ENCODE results near the gene ZNF407. TPM values are rescaled to one million over a fixed set of nuclear protein-coding genes. Genes with fewer than 3 reads are reported as not detected.

Gene ZNF407
- total RNA-seq, 1 donor from 2014 or later, result 26.7 TPM

DNA sequence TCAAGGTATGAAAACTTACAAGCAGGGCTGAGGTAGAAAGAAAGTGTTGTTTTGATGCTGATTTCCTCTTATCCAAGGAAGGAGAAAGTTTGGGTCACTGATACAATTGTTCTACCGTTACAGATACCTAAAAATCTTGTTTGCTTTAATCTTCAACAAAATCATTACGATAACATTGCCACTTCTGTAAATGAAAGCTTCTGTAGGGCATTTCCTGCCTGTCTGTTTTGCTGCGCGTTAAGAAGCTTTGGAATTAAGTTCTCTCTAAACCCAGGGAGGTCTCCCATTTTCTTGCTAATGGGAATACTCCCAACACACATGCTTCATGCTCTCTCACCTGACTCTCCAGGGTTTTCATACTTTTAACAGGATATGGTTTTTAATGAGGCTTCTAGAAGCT lies 352.8 kb downstream of the ZNF407 start:
- H3K36me3 Mint-ChIP-seq (ENCODE audit: low read depth), result peaks cover 7% of the 10 kb centered on the region
- H3K27ac Mint-ChIP-seq, result no peak overlapping the region
- no peaks in the 10 kb centered on the region for H3K27me3 Mint-ChIP-seq
- ATAC-seq (ENCODE audit: low read depth), result no peak
- TF ChIP-seq, protein P1, sequence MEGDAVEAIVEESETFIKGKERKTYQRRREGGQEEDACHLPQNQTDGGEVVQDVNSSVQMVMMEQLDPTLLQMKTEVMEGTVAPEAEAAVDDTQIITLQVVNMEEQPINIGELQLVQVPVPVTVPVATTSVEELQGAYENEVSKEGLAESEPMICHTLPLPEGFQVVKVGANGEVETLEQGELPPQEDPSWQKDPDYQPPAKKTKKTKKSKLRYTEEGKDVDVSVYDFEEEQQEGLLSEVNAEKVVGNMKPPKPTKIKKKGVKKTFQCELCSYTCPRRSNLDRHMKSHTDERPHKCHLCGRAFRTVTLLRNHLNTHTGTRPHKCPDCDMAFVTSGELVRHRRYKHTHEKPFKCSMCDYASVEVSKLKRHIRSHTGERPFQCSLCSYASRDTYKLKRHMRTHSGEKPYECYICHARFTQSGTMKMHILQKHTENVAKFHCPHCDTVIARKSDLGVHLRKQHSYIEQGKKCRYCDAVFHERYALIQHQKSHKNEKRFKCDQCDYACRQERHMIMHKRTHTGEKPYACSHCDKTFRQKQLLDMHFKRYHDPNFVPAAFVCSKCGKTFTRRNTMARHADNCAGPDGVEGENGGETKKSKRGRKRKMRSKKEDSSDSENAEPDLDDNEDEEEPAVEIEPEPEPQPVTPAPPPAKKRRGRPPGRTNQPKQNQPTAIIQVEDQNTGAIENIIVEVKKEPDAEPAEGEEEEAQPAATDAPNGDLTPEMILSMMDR (IDR thresholded peaks at IDR 0.05), result no peak
- ChIA-PET CTCF (no interaction called here), POLR2A (no interaction called here)
- intact Hi-C loops (cut with micrococcal nuclease), result no loop called here
- no peaks in the 10 kb centered on the region for H3K9me3 Mint-ChIP-seq
- H3K4me3 Mint-ChIP-seq, result no peak overlapping the region
- DNase-seq, result no peak
- H3K4me1 Mint-ChIP-seq, result peaks cover 12% of the 10 kb centered on the region

DNA sequence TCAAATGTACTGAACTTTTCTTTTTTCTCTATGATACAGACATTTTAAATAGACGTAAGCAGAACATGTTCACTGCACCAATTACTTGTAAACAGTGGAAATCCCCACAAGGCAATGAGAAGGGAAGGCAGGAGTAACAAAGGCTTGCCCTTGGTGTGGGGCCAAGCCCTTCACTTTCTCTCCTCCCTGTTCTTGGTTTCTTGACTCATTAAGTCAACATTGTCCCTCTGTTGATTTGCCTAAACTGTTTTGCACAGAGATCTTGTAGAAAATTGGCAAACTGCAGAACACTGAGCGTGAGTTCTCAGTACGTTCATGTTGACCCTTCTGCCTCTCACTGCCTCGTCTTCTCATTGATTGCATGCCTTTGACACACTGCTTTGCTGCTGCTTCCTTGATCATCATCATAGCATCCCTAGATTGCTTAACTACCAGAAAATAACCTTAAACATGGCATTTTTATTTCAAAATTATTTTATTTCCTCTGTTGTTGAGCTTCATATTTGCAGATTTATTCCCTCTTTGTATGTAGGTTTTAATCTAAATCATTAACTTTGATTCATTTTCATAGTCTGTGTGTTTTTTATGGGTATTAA lies 353.6 kb downstream of the ZNF407 start:
- DNase-seq, result no peak

DNA sequence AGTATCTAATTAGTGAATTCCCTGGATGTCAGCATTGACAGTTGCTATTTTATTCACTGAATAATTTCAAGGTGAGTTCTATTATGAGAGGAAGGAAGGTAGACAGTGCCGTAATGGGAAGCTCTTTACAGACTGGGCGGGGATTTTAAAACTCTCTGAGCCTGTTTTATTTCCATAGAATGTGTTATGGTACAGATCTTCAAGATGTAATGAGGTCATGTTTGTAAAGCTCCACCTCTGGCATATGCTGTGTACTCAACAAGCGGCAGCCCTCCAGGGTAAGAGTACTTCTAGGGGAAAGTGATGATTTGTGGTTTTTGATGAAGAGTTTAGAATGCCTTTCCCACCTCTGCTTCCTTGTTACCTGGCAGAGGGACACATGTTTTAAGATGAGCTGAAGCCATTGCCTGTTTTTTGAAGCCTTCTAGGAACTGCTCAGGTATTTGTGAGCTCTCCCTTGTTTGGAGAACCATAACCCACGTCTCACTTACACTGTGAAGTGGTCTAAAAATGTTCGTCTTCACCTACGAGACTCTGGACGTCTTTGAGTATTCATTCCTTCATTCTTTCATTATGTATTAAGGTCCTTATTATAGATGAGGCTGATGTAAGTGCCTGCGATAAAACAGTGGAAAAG lies 360.0 kb downstream of the ZNF407 start:
- TF ChIP-seq, protein P1 (IDR thresholded peaks at IDR 0.05), result no peak
- intact Hi-C loops (cut with micrococcal nuclease), result no loop called here
- DNase-seq (no peak), ATAC-seq (ENCODE audit: low read depth) (no peak)
- Mint-ChIP-seq H3K4me1 (no peaks in the 10 kb centered on the region), H3K9me3 (no peaks in the 10 kb centered on the region), H3K27me3 (no peaks in the 10 kb centered on the region), H3K27ac (no peak overlapping the region), H3K4me3 (no peak overlapping the region), H3K36me3 (ENCODE audit: low read depth) (peaks cover 23% of the 10 kb centered on the region)
- ChIA-PET CTCF (no interaction called here), POLR2A (no interaction called here)

More for the DNA sequence above, 353.6 kb downstream of the ZNF407 start:
- no peak overlapping the region for H3K27ac Mint-ChIP-seq
- H3K27me3 Mint-ChIP-seq, result no peaks in the 10 kb centered on the region
- ATAC-seq (ENCODE audit: low read depth), result no peak
- TF ChIP-seq, protein P1 (IDR thresholded peaks at IDR 0.05), result no peak
- no peaks in the 10 kb centered on the region for H3K9me3 Mint-ChIP-seq
- H3K4me3 Mint-ChIP-seq, result no peak overlapping the region
- ChIA-PET POLR2A (no interaction called here), CTCF (no interaction called here)
- H3K36me3 Mint-ChIP-seq (ENCODE audit: low read depth), result peaks cover 7% of the 10 kb centered on the region
- peaks cover 12% of the 10 kb centered on the region for H3K4me1 Mint-ChIP-seq
- intact Hi-C loops (cut with micrococcal nuclease), result no loop called here

DNA sequence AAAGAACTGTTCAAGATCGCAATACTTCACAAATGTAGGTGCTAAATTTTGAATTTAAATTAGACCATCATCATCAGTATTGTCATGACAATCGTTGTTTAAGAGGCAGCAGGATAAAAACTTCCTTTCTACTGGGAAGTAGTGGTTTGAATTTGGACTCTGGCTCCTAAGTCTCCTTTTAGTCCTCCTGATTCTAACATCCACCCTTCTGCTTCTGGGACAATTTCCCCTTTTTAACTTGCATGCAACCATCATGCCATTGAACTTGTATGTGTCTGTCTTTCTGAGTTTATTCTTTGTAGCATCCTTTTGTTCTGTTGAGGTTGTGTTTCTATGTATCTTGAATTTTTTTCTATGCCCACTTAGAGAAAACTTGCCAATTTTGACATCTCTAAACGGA lies 361.5 kb downstream of the ZNF407 start:
- ATAC-seq (ENCODE audit: low read depth), result no peak
- DNase-seq, result no peak
- Mint-ChIP-seq H3K4me3 (no peak overlapping the region), H3K27ac (no peak overlapping the region), H3K36me3 (ENCODE audit: low read depth) (peaks cover 18% of the 10 kb centered on the region), H3K4me1 (no peaks in the 10 kb centered on the region), H3K9me3 (no peaks in the 10 kb centered on the region), H3K27me3 (no peaks in the 10 kb centered on the region)
- TF ChIP-seq, protein P1 (IDR thresholded peaks at IDR 0.05), result no peak
- ChIA-PET CTCF (no interaction called here), POLR2A (no interaction called here)
- intact Hi-C loops (cut with micrococcal nuclease), result no loop called here

DNA sequence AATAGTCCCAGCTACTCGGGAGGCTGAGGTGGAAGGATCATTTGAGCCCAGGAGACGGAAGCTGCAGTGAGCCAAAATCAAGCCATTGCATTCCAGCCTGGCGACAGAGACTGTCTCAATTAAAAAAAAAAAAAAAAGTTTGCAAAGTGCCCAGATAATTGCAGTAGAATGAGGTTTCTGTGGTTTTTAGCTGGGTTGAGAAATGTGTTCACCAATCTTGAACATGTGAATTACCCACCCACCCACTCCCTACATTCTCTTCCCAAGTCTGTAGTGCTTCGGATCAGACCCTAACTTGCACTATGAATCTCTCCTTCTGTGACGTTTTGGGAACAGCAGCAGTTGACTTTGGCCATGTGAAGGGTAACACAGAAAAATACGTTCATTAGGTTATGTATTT lies 363.9 kb downstream of the ZNF407 start:
- ChIA-PET CTCF (no interaction called here), POLR2A (no interaction called here)
- DNase-seq, result no peak
- no peaks in the 10 kb centered on the region for H3K27me3 Mint-ChIP-seq
- no peak overlapping the region for H3K27ac Mint-ChIP-seq
- H3K9me3 Mint-ChIP-seq, result peaks cover 2% of the 10 kb centered on the region
- TF ChIP-seq, protein P1 (IDR thresholded peaks at IDR 0.05), result no peak
- peaks cover 18% of the 10 kb centered on the region for H3K36me3 Mint-ChIP-seq (ENCODE audit: low read depth)
- no peaks in the 10 kb centered on the region for H3K4me1 Mint-ChIP-seq
- ATAC-seq (ENCODE audit: low read depth), result no peak
- intact Hi-C loops (cut with micrococcal nuclease), result no loop called here
- no peak overlapping the region for H3K4me3 Mint-ChIP-seq
